RPMI7951 (cell line): ENCODE data around the gene DDAH1. TPM values are rescaled to one million over a fixed set of nuclear protein-coding genes. Genes with fewer than 3 reads are reported as not detected.

Experiments
- DNase-seq: peaks from one replicate; pipeline ENCODE4 v3.0.0-alpha.2; 2012; ENCODE audit warnings: low read depth
- total RNA-seq: library from RNA; depleted of rRNA; stranded (reverse); fragments of >200 nt; shearing (Covaris generic); gene quantifications from 2 replicates; pipeline ENCODE4 v1.2.3, GENCODE V29; 2014; rRNA removed

The DDAH1 gene
- total RNA-seq, 1 experiment from 2014 or later: 25.5 TPM

GRCh38 chr1:85274969-85275453, 189.9 kb downstream of the DDAH1 start:
- DNase-seq: peak; percentile 73

- no peak for DNase-seq
Observed at GRCh38 chr1:85273397-85273796, 191.6 kb downstream of the DDAH1 start.

GRCh38 chr1:85268801-85269585, 196.0 kb downstream of the DDAH1 start:
- DNase-seq: no peak

Other genes starting within 250 kb of the DDAH1 start
- 16.2 and 22.5 TPM in 2 replicates for gene C1orf52, start 205.5 kb downstream of the DDAH1 start, total RNA-seq
- 31.9 and 34.1 TPM in 2 replicates for gene BCL10, start 188.5 kb downstream of the DDAH1 start, total RNA-seq
- 16.9 and 21.0 TPM in 2 replicates for gene CCN1, start 115.6 kb upstream of the DDAH1 start, total RNA-seq
- 12.4 and 13.2 TPM in 2 replicates for gene ZNHIT6, start 243.3 kb upstream of the DDAH1 start, total RNA-seq